ENCODE results near the gene TDRD3. TPM values are rescaled to one million over a fixed set of nuclear protein-coding genes. Genes with fewer than 3 reads are reported as not detected.
A peak's percentile ranks its signal among the peaks of the same experiment; 100 is the strongest.

Gene TDRD3
- total and polyA plus RNA-seq, 2 donors = 18.5 to 26.3 TPM

DNA sequence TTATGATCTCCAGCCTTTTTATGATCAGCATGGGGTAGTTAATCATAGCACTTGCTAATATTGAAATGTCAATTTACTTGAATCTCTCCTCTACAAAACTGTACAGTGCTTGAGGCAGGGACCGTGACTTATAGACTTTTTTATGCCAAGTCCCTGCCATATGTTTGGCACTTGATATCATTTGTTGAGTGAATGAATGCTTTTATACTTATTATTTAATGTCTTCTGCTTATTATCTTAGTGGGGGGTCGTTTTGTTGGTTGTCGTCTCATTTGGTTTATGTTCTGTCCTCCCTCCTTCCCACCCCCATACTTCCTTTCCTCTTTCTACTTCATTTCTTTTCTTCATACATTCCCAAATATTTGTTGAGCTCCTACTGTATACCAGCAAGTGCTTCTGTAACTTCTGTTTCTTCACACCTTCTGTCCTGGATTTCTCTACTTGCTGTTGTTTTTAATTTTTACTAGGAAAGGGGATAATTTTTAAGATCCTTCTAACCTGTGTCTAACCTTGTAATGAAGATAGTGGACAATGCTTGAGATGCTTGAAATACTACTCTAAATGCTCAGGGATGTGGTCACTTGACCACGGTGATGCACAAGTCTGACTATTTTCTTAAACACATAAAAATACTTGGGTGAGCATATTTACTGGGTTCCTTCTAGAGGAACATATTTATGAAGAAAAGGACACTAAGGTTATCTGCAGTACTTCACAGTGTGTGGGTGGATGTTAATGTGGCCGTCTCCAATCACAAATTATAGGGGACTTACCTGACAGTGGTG is 223.8 kb downstream of the TDRD3 start:
- Histone ChIP-seq H3K27me3 (ENCODE audit: control insufficient read depth in 2 of 2, insufficient read depth in 1 of 2, low read length in 1 of 2) (no peaks in the 10 kb centered on the region), H3K4me1 (ENCODE audit: control insufficient read depth in 2 of 2, insufficient read depth in 2 of 2, low read length in 2 of 2) (no peaks in the 10 kb centered on the region)

DNA sequence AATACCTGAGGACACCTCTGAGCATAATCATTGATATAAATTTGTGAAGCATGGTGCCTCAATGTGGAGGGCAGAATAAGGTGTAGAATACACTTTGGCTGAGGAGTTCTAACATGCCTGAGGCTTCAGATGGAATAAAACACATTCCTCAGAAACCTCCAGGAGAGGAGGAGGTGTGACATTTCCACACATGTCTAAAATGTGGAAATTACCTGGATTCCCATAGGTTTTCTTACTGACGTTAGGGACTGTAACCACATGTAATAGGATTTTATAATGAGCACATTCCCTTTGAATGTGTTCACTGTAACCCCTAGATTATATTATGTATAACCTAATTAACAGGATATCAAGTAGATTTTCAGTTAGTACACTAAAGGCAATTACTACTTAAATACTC is 226.1 kb downstream of the TDRD3 start:
- H3K4me1 ChIP-seq (ENCODE audit: control insufficient read depth in 2 of 2, insufficient read depth in 2 of 2, low read length in 2 of 2) = no peaks in the 10 kb centered on the region
- no peaks in the 10 kb centered on the region for H3K9me3 ChIP-seq (ENCODE audit: control insufficient read depth in 2 of 2, insufficient read depth in 1 of 2, low read length in 1 of 2)
- H3K27ac ChIP-seq (ENCODE audit: low read depth in 1 of 2, low read length in 1 of 2) = peak overlapping the region in 1 of 2 donors; percentile 43
- WGBS = 38% methylated on average over 1 of the region's 1 CpG
- H3K27me3 ChIP-seq (ENCODE audit: control insufficient read depth in 2 of 2, insufficient read depth in 1 of 2, low read length in 1 of 2) = no peaks in the 10 kb centered on the region
- no peaks in the 10 kb centered on the region for H3K36me3 ChIP-seq (ENCODE audit: control insufficient read depth in 2 of 2, insufficient read depth in 2 of 2, low read length in 1 of 2)
- H3K4me3 ChIP-seq (ENCODE audit: low read length in 2 of 2) = no peak overlapping the region
- no peak for DNase-seq (ENCODE audit: low read depth in 6 of 9, low spot score in 9 of 9)

More for the DNA sequence above, 223.8 kb downstream of the TDRD3 start:
- no peaks in the 10 kb centered on the region for H3K36me3 ChIP-seq (ENCODE audit: control insufficient read depth in 2 of 2, insufficient read depth in 2 of 2, low read length in 1 of 2)
- no peaks in the 10 kb centered on the region for H3K9me3 ChIP-seq (ENCODE audit: control insufficient read depth in 2 of 2, insufficient read depth in 1 of 2, low read length in 1 of 2)
- H3K4me3 ChIP-seq (ENCODE audit: low read length in 2 of 2) = no peak overlapping the region
- 78% methylated on average over 5 of the region's 5 CpGs for WGBS
- H3K27ac ChIP-seq (ENCODE audit: low read depth in 1 of 2, low read length in 1 of 2) = no peak overlapping the region
- no peak for DNase-seq (ENCODE audit: low read depth in 6 of 9, low spot score in 9 of 9)

Other genes with a start within 250 kb of the TDRD3 start
- gene DIAPH3, start 233.3 kb upstream of the TDRD3 start, total RNA-seq = 4.5 TPM
- 0.80 TPM for gene DIAPH3, start 233.3 kb upstream of the TDRD3 start, polyA plus RNA-seq